ENCODE data around the gene ATP10B.

ATP10B gene

GRCh38 chr5:160619381-160619780 is 232.6 kb downstream of the ATP10B start:
- CTCF ChIA-PET, result interaction anchor here (0.5 to 1.0 kb wide), 4 partner anchors 11 to 111 kb away, joined by 3 to 4 read pairs (median 3); no protein-coding TSS in a partner anchor
- H3K27ac ChIP-seq, result no peak overlapping the region
- TF ChIP-seq, protein P1, sequence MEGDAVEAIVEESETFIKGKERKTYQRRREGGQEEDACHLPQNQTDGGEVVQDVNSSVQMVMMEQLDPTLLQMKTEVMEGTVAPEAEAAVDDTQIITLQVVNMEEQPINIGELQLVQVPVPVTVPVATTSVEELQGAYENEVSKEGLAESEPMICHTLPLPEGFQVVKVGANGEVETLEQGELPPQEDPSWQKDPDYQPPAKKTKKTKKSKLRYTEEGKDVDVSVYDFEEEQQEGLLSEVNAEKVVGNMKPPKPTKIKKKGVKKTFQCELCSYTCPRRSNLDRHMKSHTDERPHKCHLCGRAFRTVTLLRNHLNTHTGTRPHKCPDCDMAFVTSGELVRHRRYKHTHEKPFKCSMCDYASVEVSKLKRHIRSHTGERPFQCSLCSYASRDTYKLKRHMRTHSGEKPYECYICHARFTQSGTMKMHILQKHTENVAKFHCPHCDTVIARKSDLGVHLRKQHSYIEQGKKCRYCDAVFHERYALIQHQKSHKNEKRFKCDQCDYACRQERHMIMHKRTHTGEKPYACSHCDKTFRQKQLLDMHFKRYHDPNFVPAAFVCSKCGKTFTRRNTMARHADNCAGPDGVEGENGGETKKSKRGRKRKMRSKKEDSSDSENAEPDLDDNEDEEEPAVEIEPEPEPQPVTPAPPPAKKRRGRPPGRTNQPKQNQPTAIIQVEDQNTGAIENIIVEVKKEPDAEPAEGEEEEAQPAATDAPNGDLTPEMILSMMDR (conservative IDR thresholded peaks at IDR 0.05; ENCODE audit: low read depth), result no peak

GRCh38 chr5:160618286-160618685 is 233.7 kb downstream of the ATP10B start:
- POLR2A ChIA-PET (ENCODE audit: low non-redundant PET), result no interaction called here
- H3K27ac ChIP-seq, result no peak overlapping the region
- CTCF ChIA-PET, result interaction anchor here (0.6 to 1.0 kb wide), 4 partner anchors 22 to 725 kb away, joined by 3 to 4 read pairs (median 3); no protein-coding TSS in a partner anchor
- DNase-seq (ENCODE audit: low spot score), result no peak
- TF ChIP-seq, protein P1 (conservative IDR thresholded peaks at IDR 0.05; ENCODE audit: low read depth), result no peak

More at GRCh38 chr5:160619381-160619780, 232.6 kb downstream of the ATP10B start:
- POLR2A ChIA-PET (ENCODE audit: low non-redundant PET), result no interaction called here
- DNase-seq (ENCODE audit: low spot score), result no peak

GRCh38 chr5:160616712-160617497 is 235.1 kb downstream of the ATP10B start:
- no peak for DNase-seq (ENCODE audit: low spot score)
- H3K27ac ChIP-seq, result no peak overlapping the region
- TF ChIP-seq, protein P1 (conservative IDR thresholded peaks at IDR 0.05; ENCODE audit: low read depth), result no peak
- ChIA-PET POLR2A (ENCODE audit: low non-redundant PET) (no interaction called here), CTCF (no interaction called here)

GRCh38 chr5:160614136-160614535 is 237.9 kb downstream of the ATP10B start:
- DNase-seq (ENCODE audit: low spot score), result no peak
- TF ChIP-seq, protein P1 (conservative IDR thresholded peaks at IDR 0.05; ENCODE audit: low read depth), result no peak
- CTCF ChIA-PET, result no interaction called here
- no peak overlapping the region for H3K27ac ChIP-seq
- POLR2A ChIA-PET (ENCODE audit: low non-redundant PET), result no interaction called here

DNA sequence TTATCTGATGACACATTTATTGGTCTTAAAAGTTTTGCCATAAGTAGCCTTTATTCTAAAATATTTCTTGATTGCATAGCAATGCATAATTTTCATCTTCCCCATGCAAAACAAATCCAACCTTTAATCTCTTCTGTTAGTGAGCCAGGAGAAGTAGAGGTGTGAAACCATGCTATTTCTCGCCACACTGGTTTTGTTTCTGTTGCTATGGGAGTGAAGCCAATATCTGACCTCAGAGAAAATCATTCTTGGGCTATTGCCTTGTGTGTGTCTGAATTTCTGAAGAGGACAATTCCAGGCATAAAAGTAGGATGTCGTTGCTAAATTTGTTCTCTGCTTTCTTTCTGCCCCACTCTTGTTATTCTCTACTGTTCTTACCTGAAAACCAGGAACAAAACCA is 246.7 kb downstream of the ATP10B start:
- CTCF ChIA-PET, result no interaction called here
- H3K27ac ChIP-seq, result no peak overlapping the region
- DNase-seq (ENCODE audit: low spot score), result no peak
- TF ChIP-seq, protein P1 (conservative IDR thresholded peaks at IDR 0.05; ENCODE audit: low read depth), result no peak
- POLR2A ChIA-PET (ENCODE audit: low non-redundant PET), result no interaction called here

DNA sequence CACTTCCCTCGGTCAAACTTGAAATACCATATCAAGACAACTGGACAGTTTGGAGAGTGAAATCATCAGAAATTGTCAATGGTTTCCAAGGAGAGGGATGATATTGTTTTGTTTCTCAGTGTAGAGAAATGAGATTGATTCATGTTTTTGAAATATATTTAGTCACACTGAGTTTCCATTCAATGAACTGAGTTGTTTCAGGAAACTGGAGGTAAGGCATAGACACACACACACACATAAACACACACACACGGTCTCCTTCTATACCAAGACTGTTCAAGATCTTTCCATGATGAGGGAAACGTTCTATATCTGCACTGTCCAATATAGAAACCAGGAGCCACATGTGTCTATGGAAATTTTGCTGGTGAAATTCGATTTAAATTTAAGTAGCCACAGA is 247.5 kb downstream of the ATP10B start:
- no peak for DNase-seq (ENCODE audit: low spot score)
- no peak overlapping the region for H3K27ac ChIP-seq
- CTCF ChIA-PET, result no interaction called here
- TF ChIP-seq, protein P1 (conservative IDR thresholded peaks at IDR 0.05; ENCODE audit: low read depth), result no peak
- POLR2A ChIA-PET (ENCODE audit: low non-redundant PET), result no interaction called here

Measured in RWPE1 (cell line).